M059J (cell line): ENCODE data around the gene COMTD1. TPM values are rescaled to one million over a fixed set of nuclear protein-coding genes. Genes with fewer than 3 reads are reported as not detected.

Source experiments
- DNase-seq: peaks from one replicate; pipeline ENCODE4 v3.0.0-alpha.2; 2012; ENCODE audit warnings: low read depth
- total RNA-seq: library from RNA; depleted of rRNA; stranded (reverse); fragments of >200 nt; shearing (Covaris generic); gene quantifications from 2 replicates; pipeline ENCODE4 v1.2.3, GENCODE V29; 2014; rRNA removed

Gene COMTD1
- 5.6 and 16.4 TPM in 2 replicates for total RNA-seq

DNA sequence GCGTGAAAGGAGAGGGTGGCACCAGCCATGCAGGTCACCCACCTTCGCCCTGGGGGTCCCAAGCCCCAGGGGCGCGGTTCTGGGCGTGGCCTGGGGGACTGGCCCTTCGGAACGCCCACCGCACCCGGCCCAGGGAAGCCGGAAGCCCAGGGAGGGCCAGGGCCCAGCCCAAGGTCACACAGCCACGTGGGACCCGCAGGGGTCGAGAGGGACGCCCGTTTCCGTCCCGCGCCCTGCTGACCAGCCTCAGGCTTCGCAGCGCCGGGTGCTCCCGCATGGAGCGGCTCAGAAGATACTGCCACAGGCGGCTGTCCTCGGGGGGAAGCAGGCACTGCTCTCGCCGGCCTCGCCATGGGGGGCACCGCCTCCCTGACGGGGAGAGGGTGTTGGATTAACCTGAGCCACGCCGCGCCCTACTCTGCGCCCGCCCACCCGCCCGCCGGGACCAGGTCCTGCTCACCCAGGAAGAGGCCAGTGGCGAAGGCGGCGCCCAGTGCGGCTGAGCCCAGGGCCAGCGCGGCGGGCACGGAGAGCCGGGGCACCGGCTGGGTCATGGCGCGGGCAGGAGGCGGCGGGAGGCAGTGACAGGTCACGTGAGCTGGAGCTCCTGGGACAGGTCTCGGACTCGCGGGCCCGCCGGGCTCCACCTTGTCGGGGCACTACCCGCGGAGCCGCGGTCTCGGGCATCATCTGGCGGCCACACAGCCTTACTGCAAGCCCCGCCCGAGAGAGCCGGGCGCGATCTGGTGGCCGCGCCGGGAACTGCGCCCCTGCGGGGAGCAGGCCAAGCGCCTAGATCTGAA, at the start of gene COMTD1:
COMTD1 (minus strand) TSS at position 583 of the 803 bp plus-strand sequence; CDS start at position 554, 29 bp downstream.
- peak; percentile 88 for DNase-seq

DNA sequence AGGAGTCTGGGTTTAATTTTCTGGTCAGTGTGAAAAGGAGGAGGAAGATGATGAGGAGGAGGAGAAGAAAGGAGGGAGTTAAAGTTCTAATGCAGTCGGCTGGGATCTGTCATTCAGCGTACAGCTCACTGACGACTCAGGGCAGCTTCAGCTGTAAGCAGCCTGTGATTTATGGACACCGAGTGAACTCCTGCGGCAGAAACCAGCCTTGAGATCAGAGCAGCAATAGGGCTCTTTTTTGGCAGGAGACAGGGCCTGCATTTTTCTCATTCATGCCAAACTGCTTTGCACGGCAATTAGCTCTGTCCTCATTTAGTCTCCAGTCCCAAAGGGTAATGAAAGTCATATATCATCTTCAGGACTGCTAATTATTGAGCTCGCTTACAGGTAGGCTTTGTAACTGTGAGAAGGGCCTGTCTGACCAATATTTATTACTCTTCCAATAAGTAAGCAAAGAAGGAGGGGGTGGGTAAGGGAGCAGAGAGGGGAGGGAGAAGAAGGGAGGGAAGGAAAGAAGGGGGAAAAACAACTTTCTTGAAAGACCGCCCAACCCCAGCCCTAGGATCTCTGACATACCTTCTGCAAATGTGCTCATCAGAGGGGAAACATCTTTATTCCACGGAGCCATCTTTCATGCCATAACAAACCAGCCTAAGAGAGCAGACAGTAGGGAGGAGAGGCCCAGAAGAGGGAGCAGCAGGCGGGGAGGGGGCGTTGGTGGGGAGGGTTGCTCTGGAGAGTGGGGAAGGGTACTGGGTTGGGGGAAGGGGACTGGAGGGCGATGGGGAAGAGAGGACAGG, 48.1 kb upstream of the COMTD1 start:
- peak; percentile 89 for DNase-seq

DNA sequence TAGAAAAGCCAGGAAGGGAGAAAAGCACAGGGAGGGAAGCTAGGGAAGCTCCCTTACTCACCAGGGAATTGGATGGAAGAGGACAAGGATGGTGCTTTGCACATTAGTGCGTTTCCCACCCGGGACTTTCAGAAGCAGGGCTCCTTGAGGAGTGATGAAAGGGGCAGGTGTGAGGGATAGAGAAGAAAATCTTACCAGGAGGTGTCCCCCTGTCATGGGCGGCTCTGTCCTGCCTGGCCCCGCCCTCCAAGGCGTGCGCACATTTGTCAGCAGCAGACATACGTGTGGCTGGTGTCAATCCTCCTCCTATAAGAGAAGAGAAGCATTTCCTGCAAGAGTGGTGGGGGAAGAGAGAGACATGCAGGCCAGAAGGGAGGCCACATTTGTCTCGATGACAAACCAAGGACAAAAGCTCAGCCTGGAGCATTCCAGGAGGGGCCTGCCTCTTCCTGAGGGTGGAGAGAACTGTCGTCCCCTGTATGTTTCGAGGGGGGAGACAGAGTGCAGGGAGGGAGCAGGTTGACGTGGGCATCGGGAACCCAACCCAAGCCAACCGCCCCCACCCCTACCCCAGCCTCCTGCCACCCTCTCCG, 47.4 kb upstream of the COMTD1 start:
- peak; percentile 29 for DNase-seq

DNA sequence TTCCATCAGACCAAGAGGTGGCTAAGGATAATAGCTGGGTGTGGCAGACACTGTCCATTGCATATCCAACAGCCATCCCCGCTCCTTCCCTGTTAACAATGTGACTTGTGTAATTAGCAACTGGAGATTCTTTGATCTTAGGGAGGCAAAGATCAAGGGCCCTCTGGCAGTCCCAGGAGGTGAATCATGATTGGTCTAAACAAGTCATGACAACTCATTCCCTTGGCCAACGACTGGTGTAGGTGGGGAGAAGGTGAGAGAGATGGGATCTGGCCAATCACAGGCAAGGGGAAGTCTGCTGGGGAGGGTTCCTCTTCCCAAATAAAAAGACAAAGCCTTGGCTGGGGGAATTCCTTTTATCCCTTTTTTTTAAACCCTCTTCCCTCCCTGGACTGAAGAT, 46.2 kb upstream of the COMTD1 start:
- peak; percentile 35 for DNase-seq

DNA sequence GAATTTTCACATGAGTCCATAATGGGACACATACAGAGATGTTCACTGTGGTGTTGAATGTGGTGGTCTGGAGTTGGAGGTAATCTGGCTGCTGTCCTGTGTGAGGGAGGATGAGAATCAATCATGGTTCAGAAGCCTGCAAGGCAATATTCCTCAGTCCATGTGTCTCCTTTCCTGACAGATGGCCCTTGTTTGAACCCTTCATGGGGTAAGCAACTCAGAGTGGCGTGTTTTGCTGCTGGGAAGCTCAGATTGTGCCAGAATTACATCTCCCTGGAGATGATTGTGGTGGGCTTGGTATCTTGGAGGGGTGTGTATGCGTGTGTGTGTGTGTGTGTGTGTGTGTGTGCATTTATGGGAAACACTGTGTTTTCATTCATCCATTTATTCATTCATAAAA, 44.5 kb upstream of the COMTD1 start:
- no peak for DNase-seq

DNA sequence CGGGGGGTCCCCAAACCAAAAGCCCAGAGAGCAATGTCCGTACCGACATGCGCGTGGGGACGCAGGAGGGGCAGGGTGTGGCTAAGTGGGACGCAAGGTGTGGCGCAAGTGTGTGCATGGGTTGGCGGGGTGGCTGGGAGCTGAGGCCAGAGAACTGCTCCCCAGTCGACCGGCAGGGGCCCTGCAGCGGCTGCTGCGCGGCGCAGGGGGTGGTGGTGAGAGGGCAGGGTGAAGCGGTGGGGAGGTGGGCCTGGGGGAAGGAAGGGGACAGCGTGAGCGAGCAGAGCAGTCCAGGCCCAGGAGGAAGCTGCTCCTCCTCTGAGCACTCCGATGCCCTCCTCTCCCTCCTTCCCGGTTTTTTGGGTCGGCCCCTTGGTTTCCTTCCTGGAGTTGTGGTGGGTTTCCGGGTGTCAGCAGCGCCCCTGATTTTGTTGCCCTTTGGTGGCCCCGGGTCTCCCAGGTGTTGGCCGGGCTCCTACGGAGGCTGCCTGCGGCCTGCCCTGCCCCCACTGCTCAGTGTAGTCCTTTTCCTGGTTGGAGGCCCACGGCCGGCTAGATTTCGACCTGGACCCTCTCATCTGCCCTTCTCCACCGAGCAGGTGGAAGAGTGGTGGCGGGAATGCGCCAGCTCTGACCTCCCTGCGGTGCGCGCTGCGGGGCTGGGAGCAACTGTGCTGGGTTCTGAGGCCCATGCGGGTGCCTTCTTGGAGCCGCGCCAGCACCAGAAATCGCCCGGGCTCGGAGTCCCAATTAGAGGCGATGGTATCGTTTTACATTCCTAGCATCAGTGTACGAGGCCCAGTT, 40.5 kb upstream of the COMTD1 start:
- DNase-seq, result no peak

DNA sequence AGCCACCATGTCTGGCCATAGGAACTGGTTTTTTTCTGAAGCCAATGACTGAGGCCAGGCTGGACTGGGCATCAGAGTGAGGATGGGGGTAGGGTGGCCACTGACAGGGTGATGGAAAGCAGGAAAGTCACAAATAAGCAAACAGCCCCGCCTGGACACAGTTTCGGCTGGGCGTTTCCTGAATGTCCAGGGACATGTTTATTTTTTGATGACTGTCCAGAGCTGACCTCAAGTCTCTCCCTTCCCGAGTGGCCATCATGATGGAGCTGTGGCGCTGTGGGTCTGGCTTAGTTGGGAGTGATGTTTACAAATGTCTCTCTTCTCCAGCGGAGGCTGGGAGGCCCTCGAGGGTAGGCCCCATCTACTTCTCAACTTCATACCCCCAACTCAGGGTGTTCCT, 37.1 kb upstream of the COMTD1 start:
- DNase-seq, result peak; percentile 80

DNA sequence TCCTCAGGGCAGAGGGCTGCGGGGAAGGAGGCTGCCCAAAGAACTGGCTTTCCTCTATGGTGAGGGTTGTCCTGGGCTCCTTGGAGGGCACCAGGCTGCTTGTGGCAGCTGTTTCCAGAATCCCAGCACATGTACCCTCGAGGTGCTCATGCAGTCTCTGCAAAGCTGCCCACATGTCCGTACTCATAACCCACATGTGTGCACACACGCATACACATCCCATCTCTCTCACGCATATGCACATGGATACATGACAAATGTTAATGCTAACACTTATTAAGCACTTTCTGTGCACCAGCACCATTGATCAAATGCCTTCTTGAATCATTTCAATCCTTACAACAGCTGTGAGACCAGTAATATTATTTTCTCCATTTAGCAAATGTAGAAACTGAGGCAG, 36.3 kb upstream of the COMTD1 start:
- DNase-seq, result no peak

DNA sequence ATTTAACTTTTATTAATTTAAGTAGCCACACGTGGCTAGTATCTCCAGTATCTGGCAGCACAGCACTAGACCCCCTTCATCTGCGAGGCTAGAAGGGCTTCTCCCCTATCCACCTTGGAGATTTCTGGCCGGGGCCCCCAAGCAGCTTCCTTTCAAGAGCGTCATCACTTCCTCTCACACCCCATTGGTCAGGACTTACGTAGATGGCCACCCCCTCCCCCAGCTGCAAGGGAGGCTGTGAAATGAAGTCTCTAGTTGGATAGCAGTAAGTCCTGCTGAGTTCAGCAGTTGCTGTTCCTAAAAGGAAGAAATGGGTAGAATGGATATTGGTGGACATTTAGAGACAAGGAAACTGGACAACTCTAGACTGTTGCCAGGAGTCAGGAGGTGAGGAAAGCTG, 33.8 kb upstream of the COMTD1 start:
- DNase-seq, result no peak

DNA sequence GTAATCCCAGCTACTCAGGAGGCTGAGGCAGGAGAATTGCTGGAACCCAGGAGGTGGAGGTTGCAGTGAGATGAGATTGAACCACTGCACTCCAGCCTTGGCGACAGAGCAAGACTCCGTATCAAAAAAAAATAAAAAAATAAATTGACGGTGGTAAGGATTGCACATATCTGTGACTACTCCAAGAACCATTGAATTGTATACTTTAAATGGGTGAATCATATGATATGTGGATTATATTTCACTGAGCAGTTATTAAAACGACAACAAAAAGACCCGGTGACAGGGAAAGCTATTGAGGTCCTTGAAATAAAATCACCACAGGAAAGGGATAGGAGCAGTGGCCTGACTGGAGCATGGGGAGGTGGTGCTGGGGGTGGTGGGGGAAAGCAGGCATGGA, 31.2 kb upstream of the COMTD1 start:
- DNase-seq, result peak; percentile 25

DNA sequence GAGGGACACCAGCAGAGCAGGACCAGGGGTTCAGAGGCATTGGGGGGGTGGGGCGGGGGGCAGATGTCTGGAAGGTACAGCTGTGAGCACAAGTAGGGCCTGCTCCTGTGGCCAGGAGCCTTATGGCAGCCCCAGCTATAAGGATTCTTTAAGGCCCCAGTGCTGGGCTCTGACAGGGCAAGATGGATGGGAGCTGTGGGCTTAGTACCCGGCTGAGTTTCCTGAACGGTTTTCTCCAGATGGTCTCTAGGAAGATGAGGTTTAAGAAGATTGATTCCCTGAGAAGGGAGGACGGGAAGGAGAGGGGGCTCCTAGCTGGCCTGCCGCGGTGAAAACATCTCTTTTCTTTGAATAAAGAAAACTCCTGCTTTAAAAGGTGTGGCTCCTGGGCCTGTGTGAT, 30.1 kb upstream of the COMTD1 start:
- DNase-seq, result no peak

DNA sequence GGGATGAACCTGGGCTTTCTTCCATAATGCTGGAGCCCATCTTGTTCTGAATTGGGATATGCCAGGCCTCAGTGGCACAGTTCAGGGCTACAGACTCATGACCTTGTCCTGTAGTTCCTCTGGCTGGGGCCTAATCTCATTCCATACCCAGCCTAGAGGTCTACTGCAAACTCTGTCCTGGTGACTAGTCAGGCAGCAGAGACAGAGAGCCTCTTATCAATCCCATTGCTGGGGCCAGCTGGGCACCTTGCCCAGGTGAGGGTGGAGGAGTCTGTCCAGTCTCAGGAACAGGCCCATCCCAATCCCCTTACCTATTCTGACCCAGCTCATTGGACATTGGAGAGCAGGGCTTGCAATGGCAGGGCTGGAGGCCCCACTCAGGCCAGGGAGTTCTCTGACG, 28.0 kb upstream of the COMTD1 start:
- no peak for DNase-seq

DNA sequence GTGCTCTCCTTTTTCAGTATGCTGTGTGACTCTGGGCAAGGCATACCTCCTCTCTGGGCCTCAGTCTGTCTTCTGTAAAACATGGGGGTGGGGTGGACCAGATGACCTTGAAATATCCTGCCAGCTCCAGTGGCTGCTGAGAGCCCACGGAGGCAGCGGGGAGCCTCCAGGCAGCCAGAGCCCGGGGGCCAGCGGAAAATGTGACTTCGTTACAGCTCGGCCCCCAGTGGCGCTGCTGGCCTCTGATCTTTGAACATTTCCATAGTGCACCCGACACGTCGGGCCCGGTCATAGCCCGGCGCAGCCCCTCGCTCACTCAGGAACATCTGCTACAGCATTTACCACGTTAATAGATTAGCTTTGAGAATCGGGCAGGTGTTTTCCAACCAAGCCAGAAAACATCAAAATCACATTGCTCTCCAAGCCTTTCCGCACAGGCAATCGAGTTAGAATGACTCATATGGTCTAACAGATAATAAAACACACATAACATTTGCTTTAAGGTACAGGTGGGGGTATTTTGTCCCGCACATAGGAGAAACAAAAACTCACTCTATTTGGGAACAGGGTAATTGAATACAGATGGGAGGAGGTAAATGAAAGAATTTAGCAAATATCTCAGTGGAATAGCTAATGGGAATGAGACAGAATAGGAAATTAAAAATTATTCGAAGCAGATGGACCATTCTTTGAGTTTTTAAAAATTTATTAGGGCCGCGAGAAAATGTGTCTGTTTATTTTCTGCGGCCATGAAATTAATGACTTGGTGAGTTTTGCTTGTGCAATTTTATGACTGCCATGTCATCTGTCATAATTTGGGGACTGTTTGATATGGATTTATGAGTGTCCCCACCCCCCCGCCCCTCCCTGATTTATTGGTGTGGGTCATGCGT, 26.3 kb upstream of the COMTD1 start:
- DNase-seq, result no peak

DNA sequence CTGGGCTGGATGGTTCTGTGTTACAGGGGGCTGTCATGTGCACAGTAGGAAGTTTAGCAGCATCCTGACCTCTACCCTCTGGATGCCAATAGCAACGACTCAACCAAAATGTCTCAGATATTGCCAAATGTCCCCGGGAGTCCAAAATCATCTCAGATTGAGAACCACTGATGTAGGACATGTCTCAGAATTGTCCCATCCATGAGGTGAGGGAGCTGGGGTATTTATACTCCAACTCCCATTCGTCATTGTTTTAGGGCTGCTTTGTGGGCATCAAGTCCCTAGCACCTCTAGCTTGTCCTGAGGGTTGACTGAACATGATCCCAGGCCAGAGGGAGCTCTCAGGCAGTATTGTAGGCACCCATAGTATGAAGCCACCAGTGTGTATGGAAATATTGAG, 25.2 kb upstream of the COMTD1 start:
- DNase-seq, result no peak

DNA sequence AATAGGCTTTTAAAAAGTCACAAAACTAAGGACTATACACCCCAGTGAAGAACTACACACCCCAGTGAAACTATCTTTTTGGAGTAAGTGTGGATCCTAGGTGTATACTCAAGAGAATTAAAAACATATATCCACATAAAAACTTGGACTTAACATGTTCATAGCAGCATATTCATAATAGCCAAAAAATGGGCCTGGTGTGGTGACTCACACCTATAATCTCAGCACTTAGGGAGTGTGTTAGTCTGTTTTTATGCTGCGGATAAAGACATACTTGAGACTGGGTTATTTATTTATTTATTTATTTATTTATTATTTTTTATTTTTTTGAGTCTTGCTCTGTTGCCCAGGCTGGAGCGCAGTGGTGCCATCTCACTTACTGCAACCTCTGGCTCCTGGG, 19.0 kb upstream of the COMTD1 start:
- DNase-seq, result no peak

DNA sequence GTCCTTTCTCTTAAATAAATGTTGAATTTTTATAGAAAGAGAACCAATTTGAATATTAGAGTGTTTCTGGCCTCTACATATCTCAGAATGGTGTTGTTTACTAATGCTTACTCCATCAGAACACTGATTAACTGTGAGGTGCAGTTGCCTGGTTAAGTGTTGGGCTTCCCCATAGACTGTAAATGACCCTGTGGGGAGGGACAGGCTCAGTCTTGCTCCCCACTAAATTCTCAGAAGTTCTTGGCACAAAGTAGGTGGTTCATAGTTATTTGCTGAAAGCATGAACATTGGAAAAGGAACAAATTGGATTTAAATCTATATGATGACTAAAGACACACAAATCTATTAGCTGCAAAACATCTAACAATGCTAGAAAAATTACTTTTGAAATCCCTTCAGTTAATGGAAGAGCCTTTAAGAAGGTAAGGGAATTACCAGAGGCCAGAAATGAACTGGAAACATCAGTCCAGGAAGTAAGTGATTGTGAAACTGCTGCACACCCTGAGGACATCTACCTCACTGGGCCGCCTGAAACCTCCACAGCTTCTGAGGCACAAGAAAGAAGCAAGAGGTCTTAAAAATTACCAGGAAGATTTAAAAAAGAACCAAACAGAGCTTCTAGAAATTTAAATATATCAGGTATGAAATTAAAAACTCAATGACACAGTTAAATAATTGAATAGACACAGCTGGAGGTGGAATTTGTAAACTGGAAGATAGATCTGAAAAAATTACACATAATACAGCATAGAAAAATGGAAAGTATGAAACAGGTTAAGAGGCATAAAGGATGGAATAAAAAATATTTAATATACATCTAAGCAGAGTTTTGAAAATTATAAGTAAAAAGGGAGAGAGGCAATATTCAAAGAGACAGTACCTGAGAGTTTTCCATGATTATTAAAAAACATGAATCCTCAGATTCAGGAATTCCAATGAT, 17.8 kb upstream of the COMTD1 start:
- DNase-seq, result no peak

DNA sequence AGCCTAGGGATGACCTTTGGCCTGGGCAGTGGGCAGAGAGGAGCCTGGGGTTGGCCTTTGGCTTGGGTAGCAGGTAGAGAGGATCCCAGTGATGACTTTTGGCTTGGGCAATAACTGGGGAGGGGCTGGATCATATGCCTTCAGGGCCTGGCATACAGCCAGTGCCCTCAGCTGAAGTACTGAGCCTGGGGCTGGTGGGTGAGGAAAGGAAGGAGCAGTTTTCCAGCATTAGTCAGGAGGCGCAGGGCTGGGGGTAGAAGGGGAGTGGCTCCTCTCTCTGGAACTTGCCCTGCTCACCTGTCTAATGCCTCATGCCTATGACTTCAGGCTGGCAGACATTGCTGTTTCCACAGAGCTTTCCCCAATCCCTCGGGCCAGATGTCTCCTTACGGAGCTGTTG, 15.2 kb upstream of the COMTD1 start:
- peak; percentile 77 for DNase-seq

DNA sequence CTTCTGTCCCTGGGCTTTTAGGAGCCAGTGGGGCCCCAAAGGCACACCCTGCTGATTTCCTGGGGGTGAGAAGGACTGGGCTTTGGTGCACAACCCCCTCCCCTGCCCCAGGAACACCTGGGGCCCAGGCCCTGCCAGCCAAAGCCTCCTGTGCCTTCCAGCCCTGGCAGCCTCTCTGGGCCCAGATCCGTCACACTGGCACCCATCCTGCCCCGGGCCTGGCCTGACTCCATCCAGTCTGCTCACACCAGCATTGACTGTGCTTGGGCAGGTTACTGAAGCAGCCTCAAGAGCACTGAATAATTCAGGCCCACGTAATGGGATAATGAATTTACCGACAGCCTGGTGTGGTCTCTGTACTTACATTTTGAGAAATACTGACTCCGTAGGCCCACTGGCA, 12.0 kb upstream of the COMTD1 start:
- no peak for DNase-seq

DNA sequence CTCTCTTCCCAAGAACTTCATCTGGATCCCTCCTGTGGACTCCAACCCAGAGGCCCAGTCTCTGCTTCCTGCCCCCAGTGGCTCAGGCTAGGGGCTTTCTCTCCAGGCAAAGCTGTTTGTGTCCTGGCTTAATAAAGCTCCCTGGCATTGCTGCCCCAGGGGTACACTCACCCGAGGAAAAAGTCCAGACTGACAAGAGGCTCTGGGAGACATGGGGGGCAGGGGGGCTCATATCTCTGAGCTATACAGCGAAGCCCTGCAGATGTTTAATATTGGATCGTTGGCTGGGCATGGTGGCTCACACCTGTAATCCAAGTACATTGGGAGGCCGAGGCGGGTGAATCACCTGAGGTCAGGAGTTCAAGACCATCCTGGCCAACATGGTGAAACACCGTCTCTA, 10.7 kb upstream of the COMTD1 start:
- no peak for DNase-seq
